GM18498 (cell line): ENCODE data around the gene VWC2.
"Not testable (repeated sequence)": the region's sequence is repeated elsewhere in the genome, so short reads cannot be mapped to it uniquely, and the experiment has no call there.

ENCODE experiments used
- ATAC-seq: cut with Tn5 transposase; IDR thresholded peaks from one replicate; pipeline ENCODE4 v1.9.1; 2021; ENCODE audit warnings: mild to moderate bottlenecking, moderate library complexity; ENCODE audit not compliant: unreplicated experiment

VWC2 gene

DNA sequence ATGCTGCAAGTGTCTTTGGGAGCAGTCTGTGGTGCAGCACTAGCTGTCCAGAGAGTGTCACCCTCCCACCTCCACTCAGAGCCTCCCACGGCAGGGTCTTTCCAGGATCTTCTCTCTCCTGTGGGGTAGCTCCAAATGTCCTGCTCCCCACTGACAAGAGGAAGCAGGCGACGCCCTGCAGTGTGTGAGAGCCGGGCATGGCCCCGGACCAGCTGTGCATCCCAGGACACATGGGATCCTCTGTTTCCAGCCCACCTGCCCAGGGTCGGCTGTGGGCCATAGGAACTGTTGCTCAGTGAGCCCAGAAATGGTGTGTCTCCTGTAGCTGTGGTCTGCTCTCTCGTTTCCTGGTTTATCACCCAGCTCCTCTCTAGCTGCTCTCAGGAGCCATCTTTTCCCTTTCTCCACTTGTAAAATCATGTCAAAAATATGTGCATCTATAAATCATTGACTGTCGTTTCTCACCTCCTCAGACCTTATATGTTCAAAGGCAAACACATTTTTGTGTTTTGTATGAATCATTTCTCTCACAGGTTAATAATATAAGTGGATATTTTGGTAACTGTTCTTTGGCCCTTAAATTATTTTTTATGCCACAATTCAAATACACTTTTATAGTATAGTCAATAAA, 74.9 kb downstream of the VWC2 start:
- ATAC-seq: no peak

DNA sequence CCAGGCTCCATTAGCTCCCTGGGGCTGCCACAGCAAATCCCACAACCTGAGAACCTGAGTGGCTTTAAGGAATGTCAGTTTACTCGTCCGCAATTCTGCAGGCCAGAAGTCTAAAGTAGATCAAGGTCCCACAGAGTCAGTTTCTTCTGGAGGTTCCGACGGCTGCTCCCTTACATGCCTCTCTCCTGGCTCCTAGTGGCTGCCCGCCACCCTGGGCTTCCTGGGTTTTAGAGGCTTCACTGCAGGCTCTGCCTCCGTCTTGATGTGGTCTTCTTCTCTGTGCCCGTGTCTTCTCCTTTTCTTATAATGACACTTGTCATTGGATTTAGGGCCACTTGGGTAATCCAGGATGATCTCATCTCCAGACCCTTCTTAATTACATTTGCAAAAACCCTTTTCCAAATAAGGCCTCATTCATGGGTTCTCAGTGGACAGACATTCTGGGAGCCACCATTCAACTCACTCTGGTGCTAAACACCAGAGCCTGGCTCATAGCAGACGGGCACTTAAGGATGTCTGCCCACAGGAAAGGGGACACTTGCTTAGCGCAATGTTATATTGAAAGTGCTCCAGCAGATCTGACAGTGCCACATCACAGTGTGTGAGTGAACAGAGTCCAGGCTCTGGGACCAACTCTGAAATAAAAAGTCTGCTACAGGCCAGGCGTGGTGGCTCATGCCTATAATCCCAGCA, 77.6 kb downstream of the VWC2 start:
- no peak for ATAC-seq

DNA sequence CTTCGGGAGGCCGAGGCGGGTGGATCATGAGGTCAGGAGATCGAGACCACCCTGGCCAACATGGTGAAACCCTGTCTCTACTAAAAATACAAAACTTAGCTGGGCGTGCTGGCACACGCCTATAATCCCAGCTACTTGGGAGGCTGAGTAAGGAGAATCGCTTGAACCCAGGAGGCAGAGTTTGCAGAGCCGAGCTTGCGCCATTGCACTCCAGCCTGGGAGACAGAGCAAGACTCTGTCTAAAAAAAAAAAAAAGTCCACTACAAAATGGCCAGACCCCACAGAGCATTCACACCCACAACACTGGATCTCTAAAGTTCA, 78.1 kb downstream of the VWC2 start:
- ATAC-seq: not testable (repeated sequence)

DNA sequence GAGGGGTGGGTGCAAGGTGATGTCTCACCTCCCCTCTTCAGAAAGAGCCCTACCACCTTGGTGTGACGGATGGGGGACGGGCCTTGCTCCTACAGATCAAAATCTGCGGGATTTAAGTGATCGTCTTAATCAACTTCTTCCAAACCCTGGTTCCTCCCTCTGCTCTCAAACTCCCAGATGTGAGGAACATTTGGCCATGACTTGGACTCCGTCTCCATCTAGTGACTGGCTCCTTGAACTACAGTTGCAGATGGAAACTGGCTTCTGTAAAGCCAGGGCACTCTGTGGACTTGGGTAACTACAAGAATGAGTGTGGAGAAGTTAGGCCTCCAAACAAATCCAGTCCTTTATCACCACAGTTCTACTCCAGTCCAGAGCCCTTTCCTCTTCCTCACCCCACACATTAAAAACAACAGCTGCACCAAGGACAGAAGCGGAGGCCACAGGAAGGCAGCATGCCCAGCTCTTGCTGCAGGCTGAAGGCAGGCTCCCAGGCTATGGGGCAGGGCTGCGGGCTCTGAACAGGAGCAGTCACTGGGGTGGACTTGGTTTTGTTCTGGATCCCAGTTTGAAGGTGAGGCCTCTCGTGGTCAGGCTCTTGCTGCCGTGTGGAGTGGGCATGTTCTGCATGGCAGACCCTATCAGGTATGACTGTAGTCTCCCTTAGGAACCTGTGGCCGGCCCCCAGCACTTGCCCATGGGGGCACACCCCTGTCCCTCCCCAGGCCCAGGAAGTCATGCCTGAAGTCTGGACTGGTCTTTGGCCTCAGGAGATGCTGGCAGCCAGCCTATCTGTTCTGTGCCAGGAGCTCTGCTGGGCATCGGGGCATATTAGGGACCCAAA, 79.4 kb downstream of the VWC2 start:
- ATAC-seq: peak; percentile 79

DNA sequence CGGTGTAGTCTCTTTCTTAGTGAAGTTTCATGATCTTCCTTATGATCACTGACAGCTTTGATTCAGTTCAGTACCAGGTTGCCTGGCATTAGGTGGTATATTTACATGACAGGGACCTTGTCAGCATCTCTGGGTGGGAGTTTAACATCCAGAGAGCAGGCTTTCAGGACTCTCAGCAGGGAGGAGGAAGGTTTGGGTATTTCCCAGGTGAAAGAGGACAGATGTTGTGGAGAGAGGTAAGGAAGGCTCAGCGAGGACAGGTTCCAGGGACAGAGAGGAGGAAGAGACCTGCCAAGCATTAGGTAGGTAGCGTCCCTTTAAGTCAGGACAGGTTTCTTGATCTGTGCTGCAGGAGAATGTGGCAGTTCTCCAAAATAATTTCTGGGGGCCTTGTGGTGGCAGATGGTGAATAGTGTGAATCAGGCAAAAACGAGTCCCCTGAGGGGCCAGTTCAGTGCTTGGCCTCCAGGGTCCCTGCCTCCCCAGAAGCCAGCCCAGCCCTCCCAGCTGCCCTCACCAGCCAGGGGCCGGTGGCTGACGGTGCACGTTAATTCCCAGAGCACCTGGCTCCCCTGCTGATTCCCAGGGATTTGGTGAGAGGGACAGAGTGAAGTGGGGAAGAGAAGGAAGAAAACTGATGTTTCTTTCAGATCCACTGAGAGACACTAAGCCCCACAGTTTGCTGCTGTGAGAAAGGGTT, 82.0 kb downstream of the VWC2 start:
- ATAC-seq: no peak

DNA sequence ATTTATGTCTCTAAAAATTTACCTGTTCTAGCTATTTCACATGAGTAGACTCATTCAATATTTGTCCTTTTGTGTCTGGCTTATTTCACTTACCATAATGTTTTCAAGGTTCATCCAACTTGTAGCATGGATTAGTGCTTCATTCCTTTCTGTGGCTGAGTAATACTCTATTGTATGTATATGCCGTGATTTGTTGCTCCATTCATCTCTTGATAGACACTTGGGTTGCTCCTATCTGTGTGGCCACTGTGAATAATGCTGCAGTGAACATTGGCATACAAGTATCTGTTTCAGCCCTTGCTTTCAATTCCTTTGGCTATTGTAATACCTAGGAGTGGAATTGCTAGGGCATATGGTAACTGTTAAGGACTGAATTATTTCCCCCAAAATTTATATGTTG, 86.9 kb downstream of the VWC2 start:
- ATAC-seq: no peak

DNA sequence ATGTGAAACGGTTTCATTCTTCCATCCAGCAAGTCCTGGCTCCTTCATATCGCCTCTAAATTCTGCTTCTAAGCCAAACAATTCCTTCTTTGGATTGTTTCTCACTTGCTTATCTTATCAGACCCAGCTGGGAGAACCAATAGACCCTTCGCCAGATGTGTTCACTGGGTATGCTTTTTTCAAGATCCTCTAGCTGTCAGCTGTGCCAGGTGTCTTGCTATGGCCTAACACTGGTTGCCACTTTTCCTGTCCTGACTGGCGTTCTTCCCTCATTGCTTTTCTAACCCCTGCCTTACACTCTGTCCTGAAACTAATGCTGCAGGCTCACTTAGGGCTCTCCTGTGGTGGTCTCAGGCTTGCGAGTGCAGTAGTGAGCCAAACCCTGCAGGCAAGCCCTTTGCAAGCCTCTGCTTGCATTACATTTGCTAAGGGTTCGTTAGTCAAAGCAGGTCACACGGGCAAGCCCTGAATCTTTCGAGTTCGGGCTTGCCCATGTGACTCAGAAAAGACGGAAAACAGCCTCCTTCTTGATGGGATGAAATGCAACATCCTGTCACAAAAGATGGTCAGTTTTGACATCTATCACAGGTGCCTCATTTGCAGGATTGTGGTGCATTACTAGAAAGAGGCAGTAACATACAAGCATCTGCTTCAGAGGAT, 92.8 kb downstream of the VWC2 start:
- no peak for ATAC-seq

DNA sequence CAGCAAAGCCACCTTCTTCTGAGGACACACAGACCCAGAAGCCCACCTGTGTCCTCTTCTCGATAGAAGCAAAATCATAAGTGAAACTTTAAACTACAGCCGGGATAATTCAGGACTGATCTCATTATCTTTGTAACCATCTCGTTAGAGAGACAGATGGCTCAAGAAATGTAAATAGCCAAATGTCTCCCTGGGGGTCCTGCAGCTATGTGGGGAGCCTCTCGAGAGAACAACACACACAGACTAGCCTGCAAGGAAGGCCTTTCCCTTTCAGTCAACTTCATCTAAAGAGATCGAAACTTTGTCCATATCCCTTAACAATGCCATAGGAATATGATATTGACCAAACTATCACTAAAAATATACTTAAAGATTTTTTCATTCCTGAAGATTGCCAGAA, 93.5 kb downstream of the VWC2 start:
- no peak for ATAC-seq

DNA sequence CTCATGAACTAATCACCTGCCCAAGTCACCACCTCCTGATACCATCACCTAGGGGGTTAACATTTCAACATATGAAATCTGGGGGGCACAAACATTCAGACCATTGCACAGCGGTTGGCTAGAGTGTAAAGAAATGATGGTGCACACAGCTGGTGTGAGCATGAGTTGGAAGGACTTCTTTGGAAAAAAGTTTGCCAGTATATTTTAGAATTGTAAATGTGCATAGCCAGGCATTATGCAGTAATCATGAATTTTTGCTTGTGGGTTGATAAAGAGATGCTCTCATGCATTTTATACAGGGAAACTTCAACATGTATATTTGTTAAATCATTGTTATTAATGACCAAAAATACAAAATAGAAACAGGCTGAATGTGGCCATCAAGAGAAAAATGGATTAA, 100.0 kb downstream of the VWC2 start:
- ATAC-seq: no peak

DNA sequence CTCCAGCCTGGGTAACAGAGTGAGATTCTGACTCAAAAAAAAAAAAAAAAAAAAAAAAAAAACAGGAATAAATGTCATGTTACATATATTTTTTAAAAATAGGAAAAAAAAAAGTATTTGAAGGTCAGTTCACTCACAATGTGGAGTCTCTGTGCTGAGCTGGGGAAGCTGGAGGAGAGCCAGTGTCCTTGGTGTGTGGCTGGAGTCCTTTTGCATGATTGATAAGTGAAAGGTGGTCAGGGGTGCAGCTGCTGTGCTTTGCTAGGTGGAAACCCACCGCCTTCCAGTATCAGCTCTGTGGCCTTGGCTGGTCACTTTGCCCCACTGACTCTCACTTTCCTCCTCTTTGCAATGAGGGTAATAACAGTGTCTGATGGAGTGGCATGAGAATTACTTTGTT, 101.9 kb downstream of the VWC2 start:
- ATAC-seq: no peak

DNA sequence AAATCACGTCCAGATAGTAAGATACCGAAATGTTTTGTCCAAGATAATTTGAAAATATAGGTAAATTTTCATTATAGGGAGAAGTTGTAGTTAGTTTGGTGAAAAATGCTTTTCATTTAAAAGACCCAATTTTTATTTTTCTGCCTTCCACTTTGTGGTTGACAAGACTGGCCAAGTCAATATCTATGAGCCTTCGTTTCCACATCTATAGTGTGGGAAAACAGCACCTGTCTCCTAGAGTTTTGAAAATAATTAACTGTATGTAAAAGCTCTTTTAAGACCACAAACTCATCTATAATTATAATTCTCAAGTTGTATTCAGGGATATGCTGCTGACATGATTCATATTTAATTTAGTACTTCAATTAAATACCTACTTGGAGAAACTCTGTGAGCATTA, 102.8 kb downstream of the VWC2 start:
- no peak for ATAC-seq

DNA sequence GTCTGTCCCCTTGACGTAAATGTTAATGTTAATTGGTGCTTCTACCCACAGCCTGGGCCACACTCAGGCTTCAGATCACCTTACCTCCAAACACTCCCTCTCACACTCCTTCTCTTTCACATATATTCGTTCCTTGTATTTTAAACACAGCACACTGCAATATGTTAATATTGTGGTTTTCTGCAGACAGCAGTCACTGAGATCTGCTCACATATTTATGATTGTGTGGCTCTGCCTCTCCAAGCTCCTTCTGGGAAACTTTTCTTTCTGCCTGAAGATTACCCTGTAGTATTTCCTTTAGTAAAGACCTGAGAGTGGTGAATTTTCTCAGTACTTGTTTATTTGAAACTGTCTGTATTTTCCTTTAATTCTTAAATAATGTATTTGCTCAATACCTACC, 104.7 kb downstream of the VWC2 start:
- no peak for ATAC-seq

DNA sequence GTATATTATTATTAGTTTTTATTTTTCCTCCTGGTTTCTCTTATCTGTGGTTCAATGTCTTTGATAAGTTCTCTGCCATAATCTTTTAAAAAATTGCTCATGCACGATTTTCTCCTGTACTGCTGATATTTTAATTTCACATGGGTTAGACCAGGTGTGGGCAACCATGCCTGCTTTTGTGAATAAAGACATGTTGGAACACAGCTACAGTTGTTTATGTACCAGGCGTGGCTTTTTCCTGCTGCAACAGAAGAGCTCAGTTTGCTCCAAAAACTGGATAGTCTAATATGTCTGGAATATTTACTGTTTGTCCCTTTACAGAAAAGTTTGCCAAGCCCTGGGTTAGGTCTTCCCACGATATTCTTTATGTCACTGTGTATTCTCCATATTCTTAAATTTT, 105.2 kb downstream of the VWC2 start:
- ATAC-seq: no peak

DNA sequence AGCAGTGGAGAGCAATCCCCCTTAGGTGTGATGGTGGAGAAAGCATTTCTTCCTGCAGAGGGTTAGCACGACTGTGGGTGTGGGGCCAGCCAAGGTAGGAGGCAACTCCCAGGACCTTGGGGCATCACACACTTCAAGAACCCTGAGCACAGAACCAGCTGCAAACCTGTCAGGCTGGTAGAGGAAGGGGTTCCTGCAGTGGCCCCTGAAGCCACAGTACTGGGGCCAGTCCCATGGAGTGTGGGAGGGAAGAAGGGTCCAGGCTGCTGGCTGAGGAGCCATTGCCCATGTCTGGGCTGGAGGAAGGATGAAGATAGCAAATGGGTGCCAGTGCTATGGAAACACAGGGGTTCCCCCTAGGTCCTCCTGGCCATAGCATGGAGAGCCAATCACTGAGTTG, 110.5 kb downstream of the VWC2 start:
- no peak for ATAC-seq

DNA sequence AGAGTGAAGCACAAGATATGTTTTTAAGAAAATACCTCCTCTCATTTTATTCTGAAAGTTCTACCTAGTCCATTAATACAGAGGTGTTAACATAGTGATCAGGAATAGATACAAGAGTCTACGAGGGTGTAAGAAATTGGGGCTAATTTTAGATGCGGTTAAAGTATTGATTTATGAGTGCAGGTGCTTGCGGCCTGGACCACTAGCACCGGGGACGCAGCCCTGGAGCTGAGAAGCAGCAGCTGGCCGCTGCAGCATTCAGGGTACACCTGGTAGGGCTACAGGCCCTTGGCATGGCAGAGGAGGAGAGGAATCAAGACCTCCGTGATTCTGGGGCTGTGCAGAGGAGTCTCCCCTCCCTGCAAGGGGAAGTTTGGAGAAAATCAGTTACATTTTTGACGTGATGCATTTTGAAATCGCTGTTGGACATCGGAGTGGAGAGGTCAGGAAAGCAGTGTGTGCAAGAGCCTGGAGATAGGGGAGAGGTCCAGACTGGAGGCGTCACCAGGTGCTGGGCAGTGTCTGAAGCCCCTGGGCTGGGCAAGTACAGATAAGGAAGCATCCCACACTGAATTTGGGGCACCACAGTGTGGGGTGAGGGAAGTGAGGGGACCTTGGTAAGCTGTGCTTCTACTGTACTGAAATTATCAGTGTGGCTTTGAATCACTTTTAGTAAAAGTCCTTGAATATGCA, 112.3 kb downstream of the VWC2 start:
- ATAC-seq: peak; percentile 71

DNA sequence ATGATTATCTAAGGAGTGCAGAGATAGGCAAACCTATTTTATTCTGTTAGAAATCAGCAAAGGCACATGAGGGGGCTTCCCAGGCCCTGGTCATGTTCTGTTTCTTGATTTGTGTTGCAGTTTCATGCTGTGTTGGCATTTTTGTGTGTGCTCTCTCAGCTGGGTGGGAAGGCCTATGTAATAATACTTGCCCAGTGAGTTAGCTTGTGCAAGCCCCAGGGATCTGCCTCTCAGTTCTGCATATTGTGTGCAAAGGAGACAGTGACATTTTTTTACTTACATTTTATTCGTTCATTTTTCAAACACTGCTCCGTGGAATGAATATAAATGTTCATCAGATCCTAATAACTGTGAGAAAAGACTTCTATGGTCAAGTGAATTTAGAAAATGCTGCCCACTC, 119.0 kb downstream of the VWC2 start:
- ATAC-seq: no peak

DNA sequence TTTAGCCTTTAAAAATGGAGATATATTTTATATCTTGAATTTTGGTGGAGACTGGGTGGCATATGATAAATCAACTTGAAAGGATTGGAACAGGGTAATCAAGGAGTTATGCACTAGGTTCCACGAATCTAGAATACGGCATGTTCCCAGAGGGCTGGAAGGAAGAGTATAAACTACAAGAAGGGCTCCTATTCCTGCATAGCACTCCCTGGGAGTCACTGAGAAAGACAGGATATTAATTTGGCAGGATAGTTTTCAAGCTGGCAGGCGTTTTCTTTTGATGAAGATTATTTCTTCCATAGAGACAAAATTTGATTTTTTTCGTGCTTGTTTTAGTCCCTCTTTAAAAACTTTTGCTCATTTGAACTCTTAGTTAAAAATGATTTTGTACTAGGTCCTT, 119.7 kb downstream of the VWC2 start:
- no peak for ATAC-seq

DNA sequence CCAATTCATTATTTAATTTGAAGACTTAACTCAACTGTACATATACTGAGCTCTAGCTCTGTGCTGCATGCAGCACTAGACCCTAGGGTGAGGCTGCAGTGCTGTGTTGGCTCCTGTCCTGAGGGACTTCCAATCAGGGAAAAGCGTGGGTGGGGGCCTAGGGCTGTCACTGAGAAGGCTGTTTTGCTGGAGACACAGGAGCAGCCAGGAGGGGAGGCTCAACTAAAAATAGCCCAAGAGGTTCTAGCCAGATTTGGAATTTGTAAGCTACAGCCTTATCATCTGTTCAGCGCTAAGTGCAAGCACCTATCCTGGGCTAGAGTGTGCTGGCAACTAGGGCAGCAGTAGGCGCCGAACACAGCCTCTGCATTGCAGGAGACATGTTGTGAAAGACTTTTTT, 121.1 kb downstream of the VWC2 start:
- no peak for ATAC-seq

DNA sequence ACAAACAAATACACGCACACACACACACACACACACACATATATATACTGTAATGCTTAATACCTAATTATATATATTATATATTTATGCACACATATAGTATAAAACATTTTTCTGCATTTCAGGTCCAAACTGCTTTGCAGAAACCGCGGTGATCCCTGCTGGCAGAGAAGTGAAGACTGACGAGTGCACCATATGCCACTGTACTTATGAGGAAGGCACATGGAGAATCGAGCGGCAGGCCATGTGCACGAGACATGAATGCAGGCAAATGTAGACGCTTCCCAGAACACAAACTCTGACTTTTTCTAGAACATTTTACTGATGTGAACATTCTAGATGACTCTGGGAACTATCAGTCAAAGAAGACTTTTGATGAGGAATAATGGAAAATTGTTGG, 138.5 kb downstream of the VWC2 start:
- no peak for ATAC-seq

DNA sequence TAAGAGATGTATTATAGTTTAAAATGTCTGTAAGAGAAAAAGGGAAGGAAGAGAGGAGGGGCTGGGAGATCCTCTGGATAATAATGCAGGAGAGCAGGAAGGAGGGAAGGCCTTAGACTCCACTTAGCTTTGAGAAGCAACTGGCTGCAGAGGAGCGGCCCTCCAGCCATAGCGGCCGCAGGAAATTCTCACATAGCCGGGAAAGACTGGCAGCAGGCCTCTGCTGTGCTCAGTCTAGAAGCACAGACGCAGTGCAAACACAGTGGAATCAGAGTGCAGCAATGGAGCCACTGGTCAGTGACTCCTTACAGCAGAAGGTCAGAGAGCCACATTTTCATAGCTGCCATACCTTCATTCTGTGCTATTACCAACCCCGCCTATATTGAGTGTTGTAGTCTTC, 153.3 kb downstream of the VWC2 start:
- ATAC-seq: no peak

DNA sequence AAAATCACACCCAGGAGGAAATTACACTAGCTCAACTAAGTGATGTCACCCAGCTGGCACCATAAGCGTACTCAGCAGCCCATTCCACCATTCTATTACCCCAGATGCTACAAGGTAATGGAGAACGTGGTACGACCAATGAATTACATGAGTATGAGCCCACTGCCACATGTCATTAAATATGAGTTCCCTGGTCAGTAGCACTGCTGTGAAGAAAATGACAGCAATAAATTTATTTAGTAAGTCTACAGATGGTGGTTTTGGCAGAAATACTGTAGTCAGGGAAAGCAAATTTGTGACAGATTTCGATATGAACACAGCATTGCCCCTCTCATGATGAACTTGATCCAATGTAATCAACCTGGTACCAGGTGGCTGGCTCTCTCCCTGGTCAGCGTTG, 154.2 kb downstream of the VWC2 start:
- ATAC-seq: no peak
